AML-193 (cell line): ENCODE results near the gene UBTF.

ENCODE experiments used
- DNase-seq, 2 experiments: peaks; one replicate each; lab custom pipeline; 2025; lab: John Stamatoyannopoulos, UW

Gene UBTF

GRCh38 chr17:44167181-44167861 lies 52.2 kb downstream of the UBTF start:
- no peak for DNase-seq

- no peak for DNase-seq
Measured at GRCh38 chr17:44164476-44164875, 55.0 kb downstream of the UBTF start.

GRCh38 chr17:44159519-44160210 lies 59.8 kb downstream of the UBTF start:
- DNase-seq, result no peak

GRCh38 chr17:44155488-44155887 lies 64.0 kb downstream of the UBTF start:
- no peak for DNase-seq
